VCaP (cell line): ENCODE data around the gene PEAK1.
"Not testable (repeated sequence)": the region's sequence is repeated elsewhere in the genome, so short reads cannot be mapped to it uniquely, and the experiment has no call there.

Source experiments
- H3K27ac ChIP-seq: fragments of 450-650 bp; 2 replicates; pipeline ENCODE4 v1.5.1; 2017
- TF ChIP-seq, protein P1 (sequence below): fragments of 450-650 bp; conservative IDR thresholded peaks from 2 replicates; pipeline ENCODE4 v1.5.1; 2017; ENCODE audit warnings: mild to moderate bottlenecking, moderate library complexity

The PEAK1 gene

GRCh38 chr15:77276943-77277342 lies 143.0 kb downstream of the PEAK1 start:
- TF ChIP-seq, protein P1, sequence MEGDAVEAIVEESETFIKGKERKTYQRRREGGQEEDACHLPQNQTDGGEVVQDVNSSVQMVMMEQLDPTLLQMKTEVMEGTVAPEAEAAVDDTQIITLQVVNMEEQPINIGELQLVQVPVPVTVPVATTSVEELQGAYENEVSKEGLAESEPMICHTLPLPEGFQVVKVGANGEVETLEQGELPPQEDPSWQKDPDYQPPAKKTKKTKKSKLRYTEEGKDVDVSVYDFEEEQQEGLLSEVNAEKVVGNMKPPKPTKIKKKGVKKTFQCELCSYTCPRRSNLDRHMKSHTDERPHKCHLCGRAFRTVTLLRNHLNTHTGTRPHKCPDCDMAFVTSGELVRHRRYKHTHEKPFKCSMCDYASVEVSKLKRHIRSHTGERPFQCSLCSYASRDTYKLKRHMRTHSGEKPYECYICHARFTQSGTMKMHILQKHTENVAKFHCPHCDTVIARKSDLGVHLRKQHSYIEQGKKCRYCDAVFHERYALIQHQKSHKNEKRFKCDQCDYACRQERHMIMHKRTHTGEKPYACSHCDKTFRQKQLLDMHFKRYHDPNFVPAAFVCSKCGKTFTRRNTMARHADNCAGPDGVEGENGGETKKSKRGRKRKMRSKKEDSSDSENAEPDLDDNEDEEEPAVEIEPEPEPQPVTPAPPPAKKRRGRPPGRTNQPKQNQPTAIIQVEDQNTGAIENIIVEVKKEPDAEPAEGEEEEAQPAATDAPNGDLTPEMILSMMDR, result no peak

GRCh38 chr15:77276096-77276495 lies 143.8 kb downstream of the PEAK1 start:
- TF ChIP-seq, protein P1, result no peak
- H3K27ac ChIP-seq, result no peak overlapping the region

More at GRCh38 chr15:77276943-77277342, 143.0 kb downstream of the PEAK1 start:
- no peak overlapping the region for H3K27ac ChIP-seq

GRCh38 chr15:77273136-77273535 lies 146.8 kb downstream of the PEAK1 start:
- H3K27ac ChIP-seq, result not testable (repeated sequence)

DNA sequence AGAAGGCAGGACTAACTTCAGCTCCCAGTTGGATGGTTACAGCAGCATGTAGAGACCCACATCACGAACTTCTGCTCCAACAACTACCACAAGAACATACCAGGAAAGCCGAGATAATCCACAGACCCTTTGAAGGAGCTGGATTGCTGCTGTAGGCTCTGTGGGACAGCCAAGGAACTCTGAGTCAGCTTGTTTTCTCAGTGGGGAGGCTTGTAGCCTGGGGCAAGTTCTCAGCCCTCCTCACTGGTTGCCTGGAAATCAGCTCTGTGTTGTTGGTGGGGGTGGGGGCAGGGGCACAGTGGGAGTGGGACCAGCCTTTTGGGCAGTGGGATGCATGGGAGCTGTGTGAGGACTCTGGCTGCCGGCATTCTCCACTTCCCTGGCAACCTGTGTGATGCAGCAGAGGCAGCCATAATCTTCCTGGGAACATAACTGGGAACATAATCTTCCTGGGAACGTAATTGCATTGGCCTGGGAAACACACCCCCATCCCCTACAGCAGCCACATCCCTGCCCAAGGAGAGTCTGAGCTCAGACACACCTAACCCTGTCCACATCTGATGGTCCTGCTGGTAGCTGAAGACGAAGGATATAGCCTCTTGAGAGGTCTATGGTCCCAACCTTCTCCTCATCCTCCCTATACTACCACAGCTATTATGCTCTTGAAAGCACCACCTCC lies 153.1 kb downstream of the PEAK1 start:
- no peak overlapping the region for H3K27ac ChIP-seq
- TF ChIP-seq, protein P1, result no peak

DNA sequence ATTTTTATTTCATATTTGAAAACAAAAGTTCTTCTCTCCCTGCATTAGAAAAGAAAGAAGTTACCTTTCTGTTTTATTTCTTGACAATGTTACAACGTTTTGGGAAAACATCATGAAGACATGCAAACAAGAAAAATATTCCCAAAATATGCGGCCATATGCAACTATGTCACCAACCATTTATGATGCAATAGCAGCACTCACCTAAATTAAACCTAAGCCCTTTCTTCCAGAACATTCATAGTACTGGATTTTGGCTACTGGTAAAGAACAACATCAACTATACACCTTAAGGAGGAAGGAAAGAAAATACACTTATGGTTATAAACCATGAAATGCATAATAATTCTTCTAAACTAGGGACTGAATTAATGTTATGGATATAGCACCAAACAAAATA lies 164.5 kb downstream of the PEAK1 start:
- H3K27ac ChIP-seq, result no peak overlapping the region
- TF ChIP-seq, protein P1, result no peak

- H3K27ac ChIP-seq, result no peak overlapping the region
- TF ChIP-seq, protein P1, result no peak
These were observed 168.2 kb downstream of the PEAK1 start for GRCh38 chr15:77251662-77252061.

- H3K27ac ChIP-seq, result no peak overlapping the region
- TF ChIP-seq, protein P1, result no peak
These were observed 172.8 kb downstream of the PEAK1 start for GRCh38 chr15:77247116-77247515.

DNA sequence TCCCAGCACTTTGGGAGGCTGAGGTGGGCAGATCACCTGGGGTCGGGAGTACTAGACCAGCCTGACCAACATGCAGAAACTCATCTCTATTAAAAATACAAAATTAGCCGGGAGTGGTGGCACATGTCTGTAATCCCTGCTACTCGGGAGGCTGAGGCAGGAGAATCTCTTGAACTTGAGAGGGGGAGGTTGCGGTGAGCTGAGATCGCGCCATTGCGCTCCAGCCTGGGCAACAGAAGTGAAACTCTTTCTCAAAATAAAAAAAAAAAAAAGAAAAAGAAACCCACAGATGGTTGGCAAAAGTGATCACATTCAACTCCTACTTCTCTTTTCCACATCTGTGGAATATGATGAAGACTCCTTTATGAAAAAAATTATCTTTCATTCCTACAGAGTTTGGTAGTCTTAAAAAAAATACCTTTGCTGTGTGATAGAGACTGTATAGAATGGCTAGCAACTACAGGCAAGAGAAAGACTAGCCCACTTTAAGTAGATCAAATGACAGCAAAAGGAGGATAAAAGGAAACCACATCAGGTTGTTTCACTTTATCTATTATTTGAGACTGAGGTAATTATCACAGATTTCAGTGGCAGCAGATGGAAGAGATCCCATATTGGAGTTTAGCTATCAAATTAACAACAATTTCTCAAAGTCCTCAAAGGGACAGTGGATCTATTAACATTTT lies 176.0 kb downstream of the PEAK1 start:
- TF ChIP-seq, protein P1, result no peak
- H3K27ac ChIP-seq, result no peak overlapping the region
